ENCODE results near the gene CDC42BPB. TPM values are rescaled to one million over a fixed set of nuclear protein-coding genes. Genes with fewer than 3 reads are reported as not detected.
"Not testable (repeated sequence)": the region's sequence is repeated elsewhere in the genome, so short reads cannot be mapped to it uniquely, and the experiment has no call there.

Gene CDC42BPB
- total RNA-seq, 2 experiments from 2014 or later, result 2.5 to 3.2 TPM

DNA sequence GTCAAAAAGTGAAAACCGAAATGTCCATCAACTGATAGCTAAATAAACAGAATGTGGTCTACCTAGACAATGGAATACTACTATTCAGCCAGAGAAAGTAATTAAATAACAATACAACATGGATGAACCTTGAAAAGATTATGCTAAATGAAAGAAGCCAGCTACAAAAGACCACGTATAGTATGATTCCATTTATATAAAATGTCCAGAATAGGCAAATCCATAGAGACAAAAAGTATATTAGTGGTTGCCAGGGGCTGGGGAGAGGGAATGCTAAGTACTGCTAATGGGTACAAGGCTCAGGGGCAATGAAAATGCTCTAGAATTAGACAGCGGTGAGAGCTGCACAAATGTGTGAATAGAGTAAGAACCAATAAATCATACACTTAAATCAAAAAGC, 29.9 kb downstream of the CDC42BPB start:
- no peak overlapping the region for H3K4me3 Mint-ChIP-seq
- peaks cover 2% of the 10 kb centered on the region for H3K27me3 Mint-ChIP-seq (ENCODE audit: low read depth)
- CTCF ChIA-PET, result no interaction called here
- DNase-seq, result no peak
- peaks cover 1% of the 10 kb centered on the region for H3K36me3 Mint-ChIP-seq (ENCODE audit: low read depth)
- intact Hi-C loops (cut with micrococcal nuclease), result no loop called here
- no peak overlapping the region for H3K27ac Mint-ChIP-seq
- no peaks in the 10 kb centered on the region for H3K4me1 Mint-ChIP-seq (ENCODE audit: low read depth)
- peaks cover 5% of the 10 kb centered on the region for H3K9me3 Mint-ChIP-seq

- DNase-seq, result no peak
- H3K36me3 Mint-ChIP-seq (ENCODE audit: low read depth), result peaks cover 1% of the 10 kb centered on the region
- CTCF ChIA-PET, result no interaction called here
- no peak overlapping the region for H3K4me3 Mint-ChIP-seq
- peaks cover 5% of the 10 kb centered on the region for H3K9me3 Mint-ChIP-seq
- no peaks in the 10 kb centered on the region for H3K4me1 Mint-ChIP-seq (ENCODE audit: low read depth)
- intact Hi-C loops (cut with micrococcal nuclease), result no loop called here
- H3K27ac Mint-ChIP-seq, result no peak overlapping the region
- H3K27me3 Mint-ChIP-seq (ENCODE audit: low read depth), result peaks cover 2% of the 10 kb centered on the region
Measured at GRCh38 chr14:103026988-103027387, 30.4 kb downstream of the CDC42BPB start.

- H3K4me1 Mint-ChIP-seq (ENCODE audit: low read depth); H3K9me3 Mint-ChIP-seq; H3K36me3 Mint-ChIP-seq (ENCODE audit: low read depth); CTCF ChIA-PET; H3K4me3 Mint-ChIP-seq; DNase-seq; intact Hi-C loops (cut with micrococcal nuclease); H3K27me3 Mint-ChIP-seq (ENCODE audit: low read depth); H3K27ac Mint-ChIP-seq: not testable (repeated sequence)
Measured at GRCh38 chr14:103026196-103026595, 31.2 kb downstream of the CDC42BPB start.

GRCh38 chr14:103023881-103024473, 33.4 kb downstream of the CDC42BPB start:
- no peak for DNase-seq
- H3K27me3 Mint-ChIP-seq (ENCODE audit: low read depth), result peaks cover 7% of the 10 kb centered on the region
- peaks cover 1% of the 10 kb centered on the region for H3K36me3 Mint-ChIP-seq (ENCODE audit: low read depth)
- no peak overlapping the region for H3K27ac Mint-ChIP-seq
- no peak overlapping the region for H3K4me3 Mint-ChIP-seq
- peaks cover 5% of the 10 kb centered on the region for H3K9me3 Mint-ChIP-seq
- intact Hi-C loops (cut with micrococcal nuclease), result no loop called here
- CTCF ChIA-PET, result no interaction called here
- no peaks in the 10 kb centered on the region for H3K4me1 Mint-ChIP-seq (ENCODE audit: low read depth)

GRCh38 chr14:103022685-103023044, 34.7 kb downstream of the CDC42BPB start:
- Mint-ChIP-seq H3K9me3 (peaks cover 5% of the 10 kb centered on the region), H3K36me3 (ENCODE audit: low read depth) (peaks cover 1% of the 10 kb centered on the region), H3K4me3 (no peak overlapping the region), H3K27me3 (ENCODE audit: low read depth) (peaks cover 7% of the 10 kb centered on the region), H3K4me1 (ENCODE audit: low read depth) (no peaks in the 10 kb centered on the region), H3K27ac (no peak overlapping the region)
- CTCF ChIA-PET, result interaction anchor here (0.6 kb wide), 1 partner anchor 1377 kb away, joined by 3 read pairs; no protein-coding TSS in a partner anchor
- intact Hi-C loops (cut with micrococcal nuclease), result no loop called here
- no peak for DNase-seq

DNA sequence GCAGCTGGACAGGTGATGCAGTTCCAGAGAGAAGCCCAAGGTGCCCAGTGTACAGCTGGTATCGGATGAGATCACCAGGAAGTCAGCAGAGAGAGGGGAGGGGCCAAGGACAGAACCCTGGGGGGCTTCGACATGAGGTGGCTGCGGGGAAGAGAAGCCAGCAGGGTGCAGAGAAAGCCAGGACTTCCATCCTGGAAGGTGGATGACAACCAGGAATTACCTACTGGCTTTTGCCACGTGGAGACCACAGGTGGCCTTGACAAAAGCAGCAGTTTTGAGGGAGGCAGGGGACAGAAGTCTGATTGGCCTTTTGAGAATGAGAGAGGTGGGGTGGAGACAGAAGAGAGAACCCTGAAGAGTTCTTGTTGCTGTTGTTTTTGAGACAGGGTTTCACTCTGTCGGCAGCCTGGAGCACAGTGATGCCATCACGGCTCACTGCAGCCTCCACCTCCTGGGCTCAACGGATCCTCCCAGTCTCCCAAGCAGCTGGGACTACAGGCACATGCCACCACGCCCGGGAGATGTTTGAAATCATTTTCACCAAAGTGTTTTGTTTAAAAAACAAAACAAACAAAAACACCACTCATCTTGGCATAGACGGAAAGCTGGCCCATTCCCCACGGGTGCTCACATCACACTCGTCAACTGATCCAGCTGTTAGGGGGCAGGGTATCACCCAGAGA, 35.2 kb downstream of the CDC42BPB start:
- Mint-ChIP-seq H3K36me3 (ENCODE audit: low read depth) (peaks cover 1% of the 10 kb centered on the region), H3K27ac (no peak overlapping the region), H3K27me3 (ENCODE audit: low read depth) (peaks cover 7% of the 10 kb centered on the region), H3K9me3 (peaks cover 5% of the 10 kb centered on the region), H3K4me3 (no peak overlapping the region), H3K4me1 (ENCODE audit: low read depth) (no peaks in the 10 kb centered on the region)
- CTCF ChIA-PET, result interaction anchor here (0.6 kb wide), 1 partner anchor 1377 kb away, joined by 3 read pairs; no protein-coding TSS in a partner anchor
- intact Hi-C loops (cut with micrococcal nuclease), result no loop called here
- no peak for DNase-seq

GRCh38 chr14:103021684-103022001, 35.7 kb downstream of the CDC42BPB start:
- H3K4me3 Mint-ChIP-seq, result no peak overlapping the region
- peaks cover 7% of the 10 kb centered on the region for H3K27me3 Mint-ChIP-seq (ENCODE audit: low read depth)
- peaks cover 1% of the 10 kb centered on the region for H3K36me3 Mint-ChIP-seq (ENCODE audit: low read depth)
- CTCF ChIA-PET, result no interaction called here
- no peak overlapping the region for H3K27ac Mint-ChIP-seq
- intact Hi-C loops (cut with micrococcal nuclease), result no loop called here
- no peaks in the 10 kb centered on the region for H3K4me1 Mint-ChIP-seq (ENCODE audit: low read depth)
- peaks cover 5% of the 10 kb centered on the region for H3K9me3 Mint-ChIP-seq
- DNase-seq, result no peak

DNA sequence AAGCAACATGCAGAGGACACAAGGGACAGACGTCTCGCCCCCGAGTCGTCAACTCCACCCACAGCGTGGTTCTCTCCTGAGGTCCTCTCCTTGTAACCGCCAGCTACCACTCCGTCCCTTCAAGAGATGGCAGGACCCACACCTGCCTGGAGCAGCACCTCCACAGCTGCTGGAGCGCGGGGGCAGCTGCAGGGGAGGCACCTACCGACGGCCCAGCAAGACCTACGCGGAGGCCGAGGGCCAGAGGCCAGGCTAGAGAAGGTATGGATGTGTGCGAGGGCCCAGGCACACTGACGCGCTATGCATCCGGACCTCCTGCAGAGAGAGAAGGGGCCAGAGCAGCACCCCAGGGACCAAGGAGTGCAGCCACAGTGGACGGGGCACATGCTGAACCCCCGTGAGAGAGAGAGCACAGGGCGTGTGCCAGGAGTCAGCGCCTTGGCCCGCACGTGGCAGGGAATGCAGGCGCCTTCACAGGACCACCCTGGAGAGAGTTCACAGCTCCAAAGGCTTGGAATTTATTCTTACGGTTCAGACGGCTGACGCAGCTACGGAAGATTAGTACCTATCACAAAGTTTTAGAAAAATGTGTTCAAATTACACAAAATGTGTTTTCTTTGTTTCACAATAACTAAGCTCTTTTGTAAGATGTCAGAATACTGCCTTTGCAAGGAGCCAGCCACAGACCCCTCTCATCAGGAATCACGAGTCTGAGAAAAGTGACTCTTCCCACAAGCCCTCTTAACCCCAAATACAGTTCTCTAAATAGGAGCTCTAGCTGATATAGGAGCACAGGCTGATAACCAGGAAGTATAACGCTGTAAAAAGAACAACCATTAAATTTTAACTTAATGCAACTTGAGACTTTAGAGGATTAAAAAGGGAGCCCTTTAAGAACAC, 36.8 kb downstream of the CDC42BPB start:
- Mint-ChIP-seq H3K4me3 (no peak overlapping the region), H3K36me3 (ENCODE audit: low read depth) (peaks cover 1% of the 10 kb centered on the region), H3K27ac (no peak overlapping the region), H3K27me3 (ENCODE audit: low read depth) (peaks cover 7% of the 10 kb centered on the region), H3K4me1 (ENCODE audit: low read depth) (no peaks in the 10 kb centered on the region), H3K9me3 (peaks cover 2% of the 10 kb centered on the region)
- intact Hi-C loops (cut with micrococcal nuclease), result no loop called here
- DNase-seq, result no peak
- CTCF ChIA-PET, result interaction anchor here (0.6 kb wide), 1 partner anchor 613 kb away, joined by 3 read pairs; no protein-coding TSS in a partner anchor

DNA sequence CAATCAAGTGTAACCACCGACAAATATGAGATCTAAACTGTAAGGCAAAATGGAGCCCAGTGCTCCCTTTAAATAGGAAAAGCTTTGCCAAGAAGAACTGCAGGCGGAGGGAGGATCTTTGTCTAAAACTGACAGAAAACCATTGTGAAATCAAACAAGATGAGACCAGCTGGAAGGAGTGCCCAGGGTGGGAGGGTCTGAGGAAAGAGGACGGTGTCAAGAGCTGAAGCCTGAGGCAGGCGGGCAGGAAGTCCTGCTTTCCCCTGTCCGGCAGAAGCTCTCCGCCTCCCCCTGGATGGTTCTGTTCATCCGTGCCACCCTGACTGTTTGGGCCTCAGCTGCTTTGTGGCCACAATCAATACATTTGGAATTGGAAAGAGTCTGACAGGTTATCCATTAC, 37.5 kb downstream of the CDC42BPB start:
- Mint-ChIP-seq H3K9me3 (no peaks in the 10 kb centered on the region), H3K4me1 (ENCODE audit: low read depth) (peaks cover 6% of the 10 kb centered on the region), H3K27me3 (ENCODE audit: low read depth) (peaks cover 5% of the 10 kb centered on the region), H3K27ac (no peak overlapping the region), H3K36me3 (ENCODE audit: low read depth) (no peaks in the 10 kb centered on the region), H3K4me3 (no peak overlapping the region)
- intact Hi-C loops (cut with micrococcal nuclease), result no loop called here
- DNase-seq, result no peak
- CTCF ChIA-PET, result interaction anchor here (0.6 kb wide), 1 partner anchor 612 kb away, joined by 3 read pairs; no protein-coding TSS in a partner anchor

- peaks cover 5% of the 10 kb centered on the region for H3K27me3 Mint-ChIP-seq (ENCODE audit: low read depth)
- intact Hi-C loops (cut with micrococcal nuclease), result no loop called here
- H3K4me3 Mint-ChIP-seq, result no peak overlapping the region
- H3K36me3 Mint-ChIP-seq (ENCODE audit: low read depth), result no peaks in the 10 kb centered on the region
- peaks cover 6% of the 10 kb centered on the region for H3K4me1 Mint-ChIP-seq (ENCODE audit: low read depth)
- no peak for DNase-seq
- no peaks in the 10 kb centered on the region for H3K9me3 Mint-ChIP-seq
- no peak overlapping the region for H3K27ac Mint-ChIP-seq
- CTCF ChIA-PET, result no interaction called here
Measured at GRCh38 chr14:103019236-103019635, 38.1 kb downstream of the CDC42BPB start.

- intact Hi-C loops (cut with micrococcal nuclease), result no loop called here
- Mint-ChIP-seq H3K36me3 (ENCODE audit: low read depth) (no peaks in the 10 kb centered on the region), H3K27ac (no peak overlapping the region), H3K9me3 (no peaks in the 10 kb centered on the region), H3K4me1 (ENCODE audit: low read depth) (peaks cover 6% of the 10 kb centered on the region), H3K27me3 (ENCODE audit: low read depth) (peaks cover 3% of the 10 kb centered on the region), H3K4me3 (no peak overlapping the region)
- CTCF ChIA-PET, result no interaction called here
- no peak for DNase-seq
Measured at GRCh38 chr14:103016594-103016993, 40.8 kb downstream of the CDC42BPB start.

DNA sequence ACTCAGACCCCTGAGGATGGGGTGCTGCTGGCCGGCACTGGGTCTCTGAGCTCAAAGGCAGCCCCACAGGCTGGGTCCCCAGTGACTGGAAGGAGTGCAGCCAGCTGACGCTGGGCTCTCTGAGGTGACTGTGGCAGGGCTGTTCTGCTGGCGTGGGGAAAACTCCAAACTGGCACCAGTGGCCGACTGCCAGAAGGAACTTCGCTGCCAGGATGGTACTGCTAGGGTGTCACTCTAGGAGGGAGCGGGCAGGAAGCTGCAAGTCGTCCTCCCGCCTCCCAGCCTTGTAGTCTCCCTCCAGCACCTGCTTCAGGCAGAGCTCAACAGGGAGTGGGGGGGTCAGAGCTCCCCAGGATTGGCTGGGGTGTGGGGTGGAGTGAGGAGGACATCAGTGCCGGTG, 41.3 kb downstream of the CDC42BPB start:
- CTCF ChIA-PET, result no interaction called here
- Mint-ChIP-seq H3K27me3 (ENCODE audit: low read depth) (peaks cover 2% of the 10 kb centered on the region), H3K9me3 (no peaks in the 10 kb centered on the region), H3K4me3 (no peak overlapping the region), H3K36me3 (ENCODE audit: low read depth) (no peaks in the 10 kb centered on the region), H3K27ac (no peak overlapping the region), H3K4me1 (ENCODE audit: low read depth) (peaks cover 6% of the 10 kb centered on the region)
- intact Hi-C loops (cut with micrococcal nuclease), result no loop called here
- DNase-seq, result no peak
